ENCODE measurements around the gene SPINK1. TPM values are rescaled to one million over a fixed set of nuclear protein-coding genes. Genes with fewer than 3 reads are reported as not detected.
"Not testable (repeated sequence)": the region's sequence is repeated elsewhere in the genome, so short reads cannot be mapped to it uniquely, and the experiment has no call there.

The SPINK1 gene
- total RNA-seq: not detected

GRCh38 chr5:147831465-147831864, at the start of gene SPINK1:
Gene SPINK1 (minus strand): TSS chr5:147831671. CDS start chr5:147831577, 94 bp downstream.
- CTCF ChIA-PET: no interaction called here
- Mint-ChIP-seq H3K9me3 (ENCODE audit: low read depth) (no peaks in the 10 kb centered on the region), H3K27ac (no peak within 1 kb of the TSS), H3K27me3 (peaks cover 22% of the 10 kb centered on the region), H3K4me3 (no peak within 1 kb of the TSS), H3K36me3 (no peaks in the 10 kb centered on the region), H3K4me1 (no peaks in the 10 kb centered on the region)
- no peak for DNase-seq
- ATAC-seq: no peak

GRCh38 chr5:147880487-147880886, 49.0 kb upstream of the SPINK1 start:
- H3K4me3 Mint-ChIP-seq: no peak overlapping the region
- DNase-seq (no peak), ATAC-seq (no peak)
- no peaks in the 10 kb centered on the region for H3K4me1 Mint-ChIP-seq
- H3K36me3 Mint-ChIP-seq: no peaks in the 10 kb centered on the region
- H3K27ac Mint-ChIP-seq: no peak overlapping the region
- H3K9me3 Mint-ChIP-seq (ENCODE audit: low read depth): no peaks in the 10 kb centered on the region
- H3K27me3 Mint-ChIP-seq: peaks cover 17% of the 10 kb centered on the region
- CTCF ChIA-PET: no interaction called here

GRCh38 chr5:147879784-147880183, 48.3 kb upstream of the SPINK1 start:
- Mint-ChIP-seq H3K27ac (no peak overlapping the region), H3K4me3 (no peak overlapping the region), H3K27me3 (peaks cover 16% of the 10 kb centered on the region), H3K4me1 (no peaks in the 10 kb centered on the region), H3K36me3 (no peaks in the 10 kb centered on the region), H3K9me3 (ENCODE audit: low read depth) (no peaks in the 10 kb centered on the region)
- CTCF ChIA-PET: no interaction called here
- ATAC-seq (no peak), DNase-seq (no peak)

GRCh38 chr5:147878066-147878759, 46.7 kb upstream of the SPINK1 start, which contains the start of gene SCGB3A2:
Gene SCGB3A2 (plus strand): TSS chr5:147878711. CDS start chr5:147878804, 93 bp downstream.
- Mint-ChIP-seq H3K27ac (no peak within 1 kb of the TSS), H3K4me1 (no peaks in the 10 kb centered on the region)
- CTCF ChIA-PET: no interaction called here

GRCh38 chr5:147876626-147877025, 45.2 kb upstream of the SPINK1 start:
- H3K27me3 Mint-ChIP-seq: peaks cover 14% of the 10 kb centered on the region
- H3K36me3 Mint-ChIP-seq: no peaks in the 10 kb centered on the region
- H3K4me1 Mint-ChIP-seq: no peaks in the 10 kb centered on the region
- DNase-seq (no peak), ATAC-seq (no peak)
- CTCF ChIA-PET: no interaction called here
- no peak overlapping the region for H3K4me3 Mint-ChIP-seq
- no peak overlapping the region for H3K27ac Mint-ChIP-seq
- H3K9me3 Mint-ChIP-seq (ENCODE audit: low read depth): no peaks in the 10 kb centered on the region

More at GRCh38 chr5:147878066-147878759, 46.7 kb upstream of the SPINK1 start, which contains the start of gene SCGB3A2:
- Mint-ChIP-seq H3K9me3 (ENCODE audit: low read depth) (no peaks in the 10 kb centered on the region), H3K27me3 (peaks cover 14% of the 10 kb centered on the region), H3K36me3 (no peaks in the 10 kb centered on the region), H3K4me3 (no peak within 1 kb of the TSS)
- ATAC-seq (no peak), DNase-seq (no peak)

- Mint-ChIP-seq H3K4me3 (no peak overlapping the region), H3K27me3 (peaks cover 14% of the 10 kb centered on the region), H3K9me3 (ENCODE audit: low read depth) (no peaks in the 10 kb centered on the region), H3K36me3 (no peaks in the 10 kb centered on the region), H3K4me1 (no peaks in the 10 kb centered on the region), H3K27ac (no peak overlapping the region)
- CTCF ChIA-PET: no interaction called here
- ATAC-seq (no peak), DNase-seq (no peak)
Measured at GRCh38 chr5:147876141-147876540, 44.7 kb upstream of the SPINK1 start.

- peaks cover 12% of the 10 kb centered on the region for H3K27me3 Mint-ChIP-seq
- no peak overlapping the region for H3K4me3 Mint-ChIP-seq
- H3K4me1 Mint-ChIP-seq: no peaks in the 10 kb centered on the region
- no peaks in the 10 kb centered on the region for H3K9me3 Mint-ChIP-seq (ENCODE audit: low read depth)
- H3K27ac Mint-ChIP-seq: no peak overlapping the region
- CTCF ChIA-PET: no interaction called here
- no peak for ATAC-seq
- H3K36me3 Mint-ChIP-seq: no peaks in the 10 kb centered on the region
- no peak for DNase-seq
Measured at GRCh38 chr5:147874910-147875367, 43.5 kb upstream of the SPINK1 start.

- H3K36me3 Mint-ChIP-seq; H3K9me3 Mint-ChIP-seq (ENCODE audit: low read depth); H3K4me3 Mint-ChIP-seq; H3K4me1 Mint-ChIP-seq; H3K27me3 Mint-ChIP-seq; CTCF ChIA-PET; ATAC-seq; DNase-seq; H3K27ac Mint-ChIP-seq: not testable (repeated sequence)
Measured at GRCh38 chr5:147874118-147874875, 42.8 kb upstream of the SPINK1 start.

- H3K27me3 Mint-ChIP-seq: not testable (repeated sequence)
Measured at GRCh38 chr5:147872744-147873435, 41.4 kb upstream of the SPINK1 start.

GRCh38 chr5:147871980-147872549, 40.6 kb upstream of the SPINK1 start:
- H3K9me3 Mint-ChIP-seq (ENCODE audit: low read depth); CTCF ChIA-PET; ATAC-seq; H3K4me1 Mint-ChIP-seq; H3K4me3 Mint-ChIP-seq; H3K27ac Mint-ChIP-seq; H3K27me3 Mint-ChIP-seq; H3K36me3 Mint-ChIP-seq; DNase-seq: not testable (repeated sequence)

More at GRCh38 chr5:147872744-147873435, 41.4 kb upstream of the SPINK1 start:
- CTCF ChIA-PET; H3K4me3 Mint-ChIP-seq; DNase-seq; H3K27ac Mint-ChIP-seq; H3K4me1 Mint-ChIP-seq; H3K36me3 Mint-ChIP-seq; H3K9me3 Mint-ChIP-seq (ENCODE audit: low read depth); ATAC-seq: not testable (repeated sequence)

- H3K4me1 Mint-ChIP-seq; DNase-seq; H3K4me3 Mint-ChIP-seq; H3K27ac Mint-ChIP-seq; H3K9me3 Mint-ChIP-seq (ENCODE audit: low read depth); H3K36me3 Mint-ChIP-seq; ATAC-seq; CTCF ChIA-PET; H3K27me3 Mint-ChIP-seq: not testable (repeated sequence)
Measured at GRCh38 chr5:147869892-147870291, 38.4 kb upstream of the SPINK1 start.

- no peaks in the 10 kb centered on the region for H3K4me1 Mint-ChIP-seq
- no peaks in the 10 kb centered on the region for H3K36me3 Mint-ChIP-seq
- ATAC-seq (no peak), DNase-seq (no peak)
- CTCF ChIA-PET: no interaction called here
- no peak overlapping the region for H3K27ac Mint-ChIP-seq
- H3K27me3 Mint-ChIP-seq: no peaks in the 10 kb centered on the region
- no peak overlapping the region for H3K4me3 Mint-ChIP-seq
- H3K9me3 Mint-ChIP-seq (ENCODE audit: low read depth): no peaks in the 10 kb centered on the region
Measured at GRCh38 chr5:147869112-147869511, 37.6 kb upstream of the SPINK1 start.

GRCh38 chr5:147863454-147864158, 32.1 kb upstream of the SPINK1 start:
- CTCF ChIA-PET: no interaction called here
- H3K36me3 Mint-ChIP-seq: no peaks in the 10 kb centered on the region
- peaks cover under 1% of the 10 kb centered on the region for H3K27me3 Mint-ChIP-seq
- H3K4me1 Mint-ChIP-seq: no peaks in the 10 kb centered on the region
- DNase-seq (no peak), ATAC-seq (no peak)
- H3K4me3 Mint-ChIP-seq: no peak overlapping the region
- H3K9me3 Mint-ChIP-seq (ENCODE audit: low read depth): no peaks in the 10 kb centered on the region
- H3K27ac Mint-ChIP-seq: no peak overlapping the region
